HG03280 (cell line): ENCODE data around the gene KLHL29.

Experiments used
- ATAC-seq: cut with Tn5 transposase; IDR thresholded peaks from one replicate; pipeline ENCODE4 v1.9.1; 2021; ENCODE audit warnings: mild to moderate bottlenecking, moderate library complexity; ENCODE audit not compliant: unreplicated experiment

KLHL29 gene

GRCh38 chr2:23420840-23421476, 36.0 kb downstream of the KLHL29 start:
- ATAC-seq, result no peak

GRCh38 chr2:23422089-23423061, 37.4 kb downstream of the KLHL29 start:
- ATAC-seq, result no peak

DNA sequence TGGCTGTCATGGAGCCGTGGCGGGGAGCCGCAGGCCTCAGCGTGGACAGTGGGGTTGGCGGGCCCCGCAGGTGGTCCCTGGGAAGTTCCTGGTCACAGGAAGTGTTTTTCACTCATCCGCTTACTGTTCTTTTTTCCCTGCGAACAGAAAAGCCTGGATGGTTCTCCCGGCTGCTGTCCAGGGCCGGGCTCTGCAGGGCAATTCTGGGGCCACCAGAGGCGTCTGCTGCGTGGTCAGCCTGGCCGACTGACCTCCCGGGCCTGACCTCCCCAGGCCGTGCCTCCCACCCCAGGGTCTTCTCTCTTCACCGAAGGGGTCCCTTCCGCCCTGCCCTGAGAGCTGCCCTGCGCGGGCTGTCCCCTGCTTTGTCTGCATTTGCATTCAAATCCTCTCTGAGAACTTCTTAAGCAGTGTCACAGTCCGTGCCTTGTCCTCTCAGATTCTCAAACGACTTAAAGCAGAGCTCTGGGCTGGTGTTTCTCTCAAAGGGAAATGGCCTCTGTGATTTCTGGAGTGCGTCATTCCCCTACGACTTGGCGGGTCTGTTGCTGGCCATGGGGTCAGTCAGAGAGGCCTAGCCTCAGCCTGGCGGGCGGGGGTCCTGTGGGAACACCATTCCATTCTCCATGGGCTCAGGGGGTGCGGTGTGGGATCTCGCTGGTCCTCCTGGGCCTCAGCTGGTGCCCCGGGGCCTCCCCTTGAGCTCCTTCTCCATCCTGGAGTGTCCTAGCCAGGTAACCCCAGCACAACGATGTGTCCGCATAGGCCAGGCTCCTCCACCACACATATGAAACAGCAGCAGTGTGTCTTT, 38.3 kb downstream of the KLHL29 start:
- ATAC-seq, result no peak

DNA sequence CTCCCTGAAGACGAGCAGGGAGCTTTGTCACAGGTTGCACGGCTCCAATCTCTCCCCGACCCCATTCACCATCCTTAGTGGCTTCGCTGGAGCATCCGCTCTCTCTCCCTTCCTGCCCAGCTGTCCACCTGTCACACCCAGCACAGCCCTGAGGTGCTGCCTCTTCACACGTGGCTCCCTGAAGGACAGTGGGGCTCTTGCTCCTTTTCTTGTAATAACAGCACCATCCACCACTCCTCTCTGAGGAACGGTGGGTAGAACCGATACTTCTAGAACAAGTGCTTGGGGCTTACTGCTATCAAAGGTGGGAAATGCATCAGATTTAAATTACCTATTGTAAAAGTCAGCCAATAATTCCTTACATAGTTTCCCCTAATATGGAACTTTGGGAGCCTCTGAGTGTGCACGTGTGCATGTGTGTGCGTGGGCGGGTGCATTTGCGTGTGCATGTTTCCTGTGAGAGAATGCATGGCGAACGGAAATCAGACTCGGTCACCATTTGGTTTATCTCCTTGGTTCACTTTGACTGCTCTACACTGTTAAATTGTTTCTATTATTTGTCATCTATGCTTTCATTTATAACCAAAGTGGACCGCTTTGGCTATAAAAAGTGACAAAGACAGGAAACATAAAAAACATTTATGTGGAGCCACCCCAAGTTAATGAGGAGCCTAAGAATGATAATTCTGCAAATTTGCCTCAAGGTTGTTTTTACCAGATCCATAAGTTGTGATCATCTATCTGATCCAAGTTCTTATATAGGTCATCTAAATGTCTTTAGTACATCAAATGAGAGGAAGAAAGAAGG, 39.1 kb downstream of the KLHL29 start:
- ATAC-seq, result no peak

GRCh38 chr2:23425338-23425871, 40.4 kb downstream of the KLHL29 start:
- no peak for ATAC-seq

DNA sequence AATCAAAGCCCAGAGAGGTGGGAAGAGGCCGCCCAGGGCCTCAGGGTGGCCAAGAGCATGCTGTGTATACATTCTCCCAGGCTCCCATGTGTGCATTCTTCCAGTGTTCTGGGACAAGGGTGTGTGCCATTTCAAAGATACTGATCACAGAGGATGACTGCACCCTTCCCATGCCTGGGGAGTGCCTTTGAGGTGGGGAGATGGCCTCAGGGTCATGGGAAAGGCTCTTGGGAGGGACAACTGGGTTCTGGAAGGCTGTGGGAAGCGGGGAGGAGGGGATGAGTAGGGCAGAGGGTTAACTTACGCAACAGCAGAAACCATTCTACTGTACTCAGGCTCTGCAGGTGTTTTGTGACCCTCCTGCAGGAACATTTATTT, 40.9 kb downstream of the KLHL29 start:
- no peak for ATAC-seq

DNA sequence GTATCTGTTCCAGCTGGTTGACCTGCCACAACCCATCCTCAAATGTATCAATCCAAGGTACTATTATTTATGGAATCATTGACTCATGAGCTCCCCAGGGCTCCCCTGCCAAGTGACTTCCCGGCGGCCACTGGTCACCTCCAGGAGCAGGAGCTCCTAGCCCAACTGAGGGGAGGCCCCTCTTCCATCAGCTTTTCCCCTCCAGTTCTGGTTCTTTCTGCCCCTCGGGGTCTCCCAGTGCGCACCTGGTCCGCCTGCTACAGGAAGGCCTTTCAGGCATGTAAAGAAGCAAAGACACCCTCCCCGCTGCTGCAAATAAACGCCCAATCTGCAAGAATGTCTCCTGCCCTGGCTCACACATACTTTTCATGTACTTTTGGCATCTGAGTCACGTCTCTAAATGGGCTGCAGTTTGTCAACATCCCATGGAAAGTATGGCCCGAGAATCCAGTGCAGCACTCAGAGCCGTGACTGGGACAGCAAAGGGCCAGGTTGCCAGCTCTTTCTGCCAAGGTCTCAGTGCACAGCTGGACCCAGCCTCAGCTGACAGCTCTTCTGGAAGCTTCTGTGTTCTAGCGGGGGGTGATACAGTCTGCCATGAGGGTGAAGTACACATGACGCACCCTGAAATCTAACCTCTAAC, 41.4 kb downstream of the KLHL29 start:
- ATAC-seq, result no peak

GRCh38 chr2:23427350-23427749, 42.4 kb downstream of the KLHL29 start:
- ATAC-seq, result no peak

DNA sequence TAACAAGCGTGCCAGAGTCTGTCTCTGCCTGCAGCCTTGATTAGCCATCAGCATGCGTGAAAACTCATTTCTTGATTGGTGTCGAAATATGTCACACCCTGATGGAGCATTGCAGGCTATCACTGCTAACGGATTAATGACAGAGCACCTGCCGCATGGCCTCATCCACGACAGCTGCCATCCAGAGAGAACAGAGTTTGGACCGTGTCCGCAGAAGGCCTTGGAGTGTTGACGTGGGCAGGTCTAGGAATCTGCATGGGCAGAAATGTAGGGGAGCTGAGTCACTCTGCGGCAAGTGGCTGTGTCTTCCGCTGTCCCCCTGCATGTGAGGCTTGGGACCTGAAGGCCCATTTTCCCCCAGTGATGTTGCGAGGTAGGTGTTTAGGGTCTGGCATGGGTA, 43.0 kb downstream of the KLHL29 start:
- no peak for ATAC-seq

- no peak for ATAC-seq
Measured at GRCh38 chr2:23429036-23429435, 44.1 kb downstream of the KLHL29 start.

DNA sequence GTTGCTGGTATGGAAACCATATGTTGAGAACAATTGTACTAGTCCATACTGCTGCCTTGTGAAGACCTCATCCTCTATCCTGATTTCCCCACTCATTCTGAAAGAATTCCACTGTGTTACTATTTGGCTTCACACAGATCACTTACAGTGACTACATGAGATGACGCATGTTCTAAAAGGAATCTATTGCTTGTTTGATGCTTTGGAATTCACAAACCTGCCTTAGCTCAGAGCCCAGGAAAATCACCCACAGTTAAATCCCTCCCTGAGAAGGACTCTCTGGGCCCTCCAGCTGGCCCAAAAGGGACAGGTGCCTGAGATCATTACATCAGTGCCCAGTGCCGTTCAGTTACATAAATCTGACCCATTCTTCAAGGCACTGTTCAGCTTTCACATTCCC, 45.3 kb downstream of the KLHL29 start:
- no peak for ATAC-seq

- ATAC-seq, result no peak
Measured at GRCh38 chr2:23432531-23432930, 47.6 kb downstream of the KLHL29 start.

DNA sequence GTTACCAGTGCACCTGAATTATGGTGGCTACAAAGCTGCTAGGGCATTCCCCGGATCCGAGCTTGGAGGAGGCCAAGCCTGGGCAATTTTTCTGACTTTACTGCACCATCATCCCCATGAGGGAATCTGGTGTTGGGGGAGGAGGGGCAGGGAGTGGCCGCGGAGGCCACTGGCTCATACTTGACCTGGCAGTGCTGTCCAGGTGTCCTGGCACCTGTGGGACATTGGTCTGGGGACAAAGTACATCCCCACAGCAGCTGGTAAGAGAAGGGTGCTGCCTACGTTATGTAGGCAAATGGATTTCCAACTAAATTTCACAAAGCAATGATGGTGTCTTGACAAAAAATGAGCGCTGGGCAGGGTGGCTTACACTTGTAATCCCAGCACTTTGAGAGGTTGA, 48.3 kb downstream of the KLHL29 start:
- ATAC-seq, result no peak

DNA sequence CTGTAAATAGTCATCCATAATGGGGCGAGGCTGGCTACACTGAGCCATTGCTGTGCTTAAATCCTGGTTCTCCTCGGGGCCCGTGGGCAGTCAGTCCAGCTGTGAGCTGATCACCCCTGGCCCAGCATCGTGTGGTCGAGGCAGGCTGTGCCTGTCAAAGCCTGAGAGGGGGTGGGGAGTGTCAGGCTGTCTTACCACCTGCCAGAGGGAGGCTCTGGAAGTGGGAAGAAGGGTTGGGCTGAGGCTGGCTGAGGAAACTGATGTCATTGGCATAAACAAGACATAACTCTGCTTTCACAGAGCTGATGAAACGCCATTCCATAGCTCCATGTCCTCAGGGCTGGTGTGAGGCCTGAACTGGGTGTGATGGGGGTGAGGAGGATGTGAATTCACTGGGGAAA, 49.7 kb downstream of the KLHL29 start:
- no peak for ATAC-seq

- ATAC-seq, result no peak
Measured at GRCh38 chr2:23435250-23436035, 50.5 kb downstream of the KLHL29 start.

GRCh38 chr2:23436346-23437098, 51.5 kb downstream of the KLHL29 start:
- no peak for ATAC-seq

DNA sequence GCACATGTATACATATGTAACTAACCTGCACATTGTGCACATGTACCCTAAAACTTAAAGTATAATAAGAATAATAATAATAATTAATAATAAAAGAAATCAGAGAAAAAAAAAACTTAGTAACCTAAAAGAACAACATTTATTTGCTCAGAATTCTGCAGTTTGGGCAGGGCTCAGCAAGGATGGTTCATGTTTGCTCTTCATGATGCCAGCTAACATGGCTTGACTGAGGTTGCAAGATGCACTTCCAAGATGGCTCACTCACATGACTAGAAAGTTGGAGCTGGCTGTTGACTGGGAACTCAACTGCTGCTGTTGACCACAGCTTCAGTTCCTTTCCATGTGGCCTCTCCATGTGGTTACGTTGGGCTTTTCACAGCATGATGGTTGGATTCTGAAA, 56.4 kb downstream of the KLHL29 start:
- no peak for ATAC-seq

GRCh38 chr2:23445450-23445868, 60.5 kb downstream of the KLHL29 start:
- peak; percentile 40 for ATAC-seq
